ENCODE data around the gene NSA2. TPM values are rescaled to one million over a fixed set of nuclear protein-coding genes. Genes with fewer than 3 reads are reported as not detected.

The NSA2 gene
- total and polyA plus RNA-seq, 4 donors, result 51.7 to 190 (median 105) TPM

GRCh38 chr5:74798977-74799911 is 32.2 kb downstream of the NSA2 start:
- H3K4me3 ChIP-seq (ENCODE audit: low read depth, low read length), result no peak overlapping the region
- H3K27ac ChIP-seq (ENCODE audit: low read depth, low read length), result no peak overlapping the region
- no peak for DNase-seq (ENCODE audit: low read depth in 4 of 6, low spot score in 6 of 6)

GRCh38 chr5:74801197-74801596 is 34.1 kb downstream of the NSA2 start:
- Histone ChIP-seq H3K27ac (ENCODE audit: low read depth, low read length) (no peak overlapping the region), H3K27me3 (ENCODE audit: control insufficient read depth, insufficient read depth, low read length) (no peaks in the 10 kb centered on the region), H3K4me1 (ENCODE audit: control insufficient read depth, insufficient read depth, low read length) (no peaks in the 10 kb centered on the region), H3K9me3 (ENCODE audit: control insufficient read depth, insufficient read depth, low read length) (no peaks in the 10 kb centered on the region), H3K36me3 (ENCODE audit: control insufficient read depth, insufficient read depth, low read length) (peaks cover 14% of the 10 kb centered on the region), H3K4me3 (ENCODE audit: low read depth, low read length) (no peak overlapping the region)
- DNase-seq (ENCODE audit: low read depth in 4 of 6, low spot score in 6 of 6), result no peak
- no CpG with 5 or more reads among the region's 3 CpGs for WGBS (ENCODE audit: insufficient coverage)

More at GRCh38 chr5:74798977-74799911, 32.2 kb downstream of the NSA2 start:
- Histone ChIP-seq H3K36me3 (ENCODE audit: control insufficient read depth, insufficient read depth, low read length) (peaks cover 23% of the 10 kb centered on the region), H3K4me1 (ENCODE audit: control insufficient read depth, insufficient read depth, low read length) (no peaks in the 10 kb centered on the region), H3K9me3 (ENCODE audit: control insufficient read depth, insufficient read depth, low read length) (no peaks in the 10 kb centered on the region), H3K27me3 (ENCODE audit: control insufficient read depth, insufficient read depth, low read length) (no peaks in the 10 kb centered on the region)
- 87% methylated on average over 20 of the region's 21 CpGs for WGBS (ENCODE audit: insufficient coverage)

- H3K4me1 ChIP-seq (ENCODE audit: control insufficient read depth, insufficient read depth, low read length), result no peaks in the 10 kb centered on the region
- 69% methylated on average over 1 of the region's 1 CpG for WGBS (ENCODE audit: insufficient coverage)
- no peaks in the 10 kb centered on the region for H3K27me3 ChIP-seq (ENCODE audit: control insufficient read depth, insufficient read depth, low read length)
- no peak overlapping the region for H3K27ac ChIP-seq (ENCODE audit: low read depth, low read length)
- H3K4me3 ChIP-seq (ENCODE audit: low read depth, low read length), result no peak overlapping the region
- no peak for DNase-seq (ENCODE audit: low read depth in 4 of 6, low spot score in 6 of 6)
- H3K36me3 ChIP-seq (ENCODE audit: control insufficient read depth, insufficient read depth, low read length), result peaks cover 11% of the 10 kb centered on the region
- no peaks in the 10 kb centered on the region for H3K9me3 ChIP-seq (ENCODE audit: control insufficient read depth, insufficient read depth, low read length)
Observed at GRCh38 chr5:74801941-74802340, 34.9 kb downstream of the NSA2 start.

- Histone ChIP-seq H3K4me3 (ENCODE audit: low read depth, low read length) (no peak overlapping the region), H3K27ac (ENCODE audit: low read depth, low read length) (no peak overlapping the region), H3K36me3 (ENCODE audit: control insufficient read depth, insufficient read depth, low read length) (peaks cover 4% of the 10 kb centered on the region), H3K4me1 (ENCODE audit: control insufficient read depth, insufficient read depth, low read length) (no peaks in the 10 kb centered on the region), H3K9me3 (ENCODE audit: control insufficient read depth, insufficient read depth, low read length) (no peaks in the 10 kb centered on the region), H3K27me3 (ENCODE audit: control insufficient read depth, insufficient read depth, low read length) (no peaks in the 10 kb centered on the region)
- WGBS (ENCODE audit: insufficient coverage), result 100% methylated on average over 1 of the region's 4 CpGs
- no peak for DNase-seq (ENCODE audit: low read depth in 4 of 6, low spot score in 6 of 6)
Observed at GRCh38 chr5:74810915-74811314, 43.9 kb downstream of the NSA2 start.

- Histone ChIP-seq H3K4me1 (ENCODE audit: control insufficient read depth, insufficient read depth, low read length) (no peaks in the 10 kb centered on the region), H3K9me3 (ENCODE audit: control insufficient read depth, insufficient read depth, low read length) (no peaks in the 10 kb centered on the region), H3K27ac (ENCODE audit: low read depth, low read length) (no peak overlapping the region), H3K4me3 (ENCODE audit: low read depth, low read length) (no peak overlapping the region), H3K27me3 (ENCODE audit: control insufficient read depth, insufficient read depth, low read length) (no peaks in the 10 kb centered on the region), H3K36me3 (ENCODE audit: control insufficient read depth, insufficient read depth, low read length) (peaks cover 4% of the 10 kb centered on the region)
- DNase-seq (ENCODE audit: low read depth in 4 of 6, low spot score in 6 of 6), result no peak
- WGBS (ENCODE audit: insufficient coverage), result no CpG with 5 or more reads among the region's 1 CpG
Observed at GRCh38 chr5:74816875-74817274, 49.8 kb downstream of the NSA2 start.

- H3K27me3 ChIP-seq (ENCODE audit: control insufficient read depth, insufficient read depth, low read length), result no peaks in the 10 kb centered on the region
- no peaks in the 10 kb centered on the region for H3K9me3 ChIP-seq (ENCODE audit: control insufficient read depth, insufficient read depth, low read length)
- no peak for DNase-seq (ENCODE audit: low read depth in 4 of 6, low spot score in 6 of 6)
- no peaks in the 10 kb centered on the region for H3K4me1 ChIP-seq (ENCODE audit: control insufficient read depth, insufficient read depth, low read length)
- H3K36me3 ChIP-seq (ENCODE audit: control insufficient read depth, insufficient read depth, low read length), result no peaks in the 10 kb centered on the region
- H3K27ac ChIP-seq (ENCODE audit: low read depth, low read length), result no peak overlapping the region
- H3K4me3 ChIP-seq (ENCODE audit: low read depth, low read length), result no peak overlapping the region
- 100% methylated on average over 1 of the region's 1 CpG for WGBS (ENCODE audit: insufficient coverage)
Observed at GRCh38 chr5:74822288-74822687, 55.2 kb downstream of the NSA2 start.

- Histone ChIP-seq H3K36me3 (ENCODE audit: control insufficient read depth, insufficient read depth, low read length) (no peaks in the 10 kb centered on the region), H3K4me1 (ENCODE audit: control insufficient read depth, insufficient read depth, low read length) (no peaks in the 10 kb centered on the region), H3K4me3 (ENCODE audit: low read depth, low read length) (no peak overlapping the region), H3K27me3 (ENCODE audit: control insufficient read depth, insufficient read depth, low read length) (no peaks in the 10 kb centered on the region), H3K27ac (ENCODE audit: low read depth, low read length) (no peak overlapping the region), H3K9me3 (ENCODE audit: control insufficient read depth, insufficient read depth, low read length) (no peaks in the 10 kb centered on the region)
- DNase-seq (ENCODE audit: low read depth in 4 of 6, low spot score in 6 of 6), result no peak
- 98% methylated on average over 5 of the region's 7 CpGs for WGBS (ENCODE audit: insufficient coverage)
Observed at GRCh38 chr5:74829413-74829812, 62.4 kb downstream of the NSA2 start.

Small RNA genes lying within 50 kb of the gene (small RNA-seq; reads per million reads assigned to genes)
- gene RNU6-658P (ENCODE audit: low replicate concordance), result not detected

Other genes with a start within 250 kb of the NSA2 start
- 100 to 1,000 TPM in 1 of 2 donors, 10 to 100 TPM in 1; 99.6 to 238 TPM for gene ENC1, start 126.5 kb upstream of the NSA2 start, total RNA-seq
- 100 to 1,000 TPM; 276 to 314 TPM for gene ENC1, start 126.5 kb upstream of the NSA2 start, polyA plus RNA-seq (ENCODE audit: insufficient read length in 2 of 2)
- 100 to 1,000 TPM in 1 of 2 donors, 10 to 100 TPM in 1; 74.3 to 115 TPM for gene HEXB, start 82.0 kb upstream of the NSA2 start, total RNA-seq
- 10 to 100 TPM; 39.9 to 54.0 TPM for gene HEXB, start 82.0 kb upstream of the NSA2 start, polyA plus RNA-seq (ENCODE audit: insufficient read length in 2 of 2)
- 10 to 100 TPM; 42.0 to 64.2 TPM for gene GFM2, start 132 bp upstream of the NSA2 start, total RNA-seq
- gene GFM2, start 132 bp upstream of the NSA2 start, polyA plus RNA-seq (ENCODE audit: insufficient read length in 2 of 2), result 10 to 100 TPM; 36.2 to 42.1 TPM
- 10 to 100 TPM; 25.3 to 62.9 TPM for gene FAM169A, start 99.1 kb downstream of the NSA2 start, total RNA-seq
- 10 to 100 TPM; 20.1 to 37.6 TPM for gene FAM169A, start 99.1 kb downstream of the NSA2 start, polyA plus RNA-seq (ENCODE audit: insufficient read length in 2 of 2)

Data from spinal cord (tissue), 10 donors.